Measurements from ENCODE around the gene ENGASE.

- TF ChIP-seq, protein P1, sequence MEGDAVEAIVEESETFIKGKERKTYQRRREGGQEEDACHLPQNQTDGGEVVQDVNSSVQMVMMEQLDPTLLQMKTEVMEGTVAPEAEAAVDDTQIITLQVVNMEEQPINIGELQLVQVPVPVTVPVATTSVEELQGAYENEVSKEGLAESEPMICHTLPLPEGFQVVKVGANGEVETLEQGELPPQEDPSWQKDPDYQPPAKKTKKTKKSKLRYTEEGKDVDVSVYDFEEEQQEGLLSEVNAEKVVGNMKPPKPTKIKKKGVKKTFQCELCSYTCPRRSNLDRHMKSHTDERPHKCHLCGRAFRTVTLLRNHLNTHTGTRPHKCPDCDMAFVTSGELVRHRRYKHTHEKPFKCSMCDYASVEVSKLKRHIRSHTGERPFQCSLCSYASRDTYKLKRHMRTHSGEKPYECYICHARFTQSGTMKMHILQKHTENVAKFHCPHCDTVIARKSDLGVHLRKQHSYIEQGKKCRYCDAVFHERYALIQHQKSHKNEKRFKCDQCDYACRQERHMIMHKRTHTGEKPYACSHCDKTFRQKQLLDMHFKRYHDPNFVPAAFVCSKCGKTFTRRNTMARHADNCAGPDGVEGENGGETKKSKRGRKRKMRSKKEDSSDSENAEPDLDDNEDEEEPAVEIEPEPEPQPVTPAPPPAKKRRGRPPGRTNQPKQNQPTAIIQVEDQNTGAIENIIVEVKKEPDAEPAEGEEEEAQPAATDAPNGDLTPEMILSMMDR (IDR thresholded peaks at IDR 0.05; ENCODE audit: low read length), result no peak
- no peak for TF ChIP-seq EZH2 (IDR thresholded peaks at IDR 0.05; ENCODE audit: borderline replicate concordance, low read length)
Observed at GRCh38 chr17:79055197-79055596, 19.4 kb upstream of the ENGASE start.

Data from OCI-LY1 (cell line).